K562 (cell line): ENCODE results near the gene CEBPB. TPM values are rescaled to one million over a fixed set of nuclear protein-coding genes. Genes with fewer than 3 reads are reported as not detected.

Source experiments
- ATAC-seq: fragments of 200-7000 bp; cut with Tn5 transposase; 3 replicates; pipeline ENCODE4 v1.9.1; 2020; ENCODE audit warnings: moderate library complexity
- BruUV-seq: library from RNA; stranded (reverse); fragments of 400-500 nt; replicated peaks from 2 replicates; lab custom pipeline; 2021; lab: Mats Ljungman, UMichigan
- CTCF ChIA-PET: fragments of 300-600 bp; formaldehyde crosslinking; extraction: SDS; loops from one replicate; lab custom pipeline; 2021; ENCODE audit warnings: low intra/inter-chr PET ratio; lab: Yijun Ruan, JAX
- POLR2A ChIA-PET: fragments of 300-600, 350-650 bp; sonication (Branson Sonifier 250); formaldehyde crosslinking; extraction: SDS; loops from one replicate; lab custom pipeline; 2021; ENCODE audit warnings: antibody characterized with exemption, inconsistent platforms; lab: Yijun Ruan, JAX
- DNase-seq, 4 experiments: peaks; one replicate each; pipeline versions ENCODE4 v3.0.0 to v3.0.0-alpha.2; 2011 to 2018; ENCODE audit warnings: low spot score in 3 of 4, mixed read lengths in 3 of 4; ENCODE audit errors: extremely low read depth in 1 of 4
- FAIRE-seq: peaks from 2 replicates; lab custom pipeline; 2011; peaks lifted over from hg19 to GRCh38; lab: Jason Lieb, UNC
- H2AFZ ChIP-seq: 2 replicates; pipeline ENCODE4 v1.6.0; 2011; ENCODE audit warnings: low read depth, low read length, control low read depth, inconsistent platforms
- H3K27ac ChIP-seq: fragments of 200-600 bp; 3 replicates; pipeline ENCODE4 v1.8.0; 2011; ENCODE audit warnings: low read depth, mild to moderate bottlenecking, control low read depth, inconsistent platforms, low read length, moderate library complexity, mixed read lengths; ENCODE audit errors: extremely low read depth
- H3K27me3 ChIP-seq, 2 experiments: fragments of 300-600 bp in 1 of 2; 2 replicates in 1 of 2; 3 replicates in 1 of 2; pipeline versions ENCODE4 v1.6.0 to v1.8.0; 2011; ENCODE audit warnings: inconsistent platforms in 2 of 2, low read length in 2 of 2, mild to moderate bottlenecking in 1 of 2, mixed read lengths in 1 of 2, moderate library complexity in 1 of 2; ENCODE audit not compliant: control insufficient read depth in 2 of 2, insufficient read depth in 2 of 2
- H3K36me3 ChIP-seq: fragments of 300-600 bp; 3 replicates; pipeline ENCODE4 v1.8.0; 2011; ENCODE audit warnings: mild to moderate bottlenecking, low read length, inconsistent platforms; ENCODE audit not compliant: control insufficient read depth, insufficient read depth
- H3K4me1 ChIP-seq, 2 experiments: fragments of 200-600 bp in 1 of 2; replicated peaks in 1 of 2; 2 replicates in 1 of 2; 3 replicates in 1 of 2; pipeline versions ENCODE4 v1.5.1 to v1.8.0; 2011; ENCODE audit warnings: inconsistent platforms in 2 of 2, low read length in 2 of 2, mild to moderate bottlenecking in 1 of 2, mixed read lengths in 1 of 2, moderate library complexity in 1 of 2; ENCODE audit not compliant: control insufficient read depth in 2 of 2, insufficient read depth in 2 of 2
- H3K4me2 ChIP-seq: 2 replicates; pipeline ENCODE4 v1.6.1; 2011; ENCODE audit warnings: low read length, control low read depth, inconsistent platforms, mixed read lengths; ENCODE audit not compliant: insufficient read depth
- H3K4me3 ChIP-seq: fragments of 200-600 bp; sonication (generic), shearing (Covaris generic); 2 replicates; pipeline ENCODE4 v1.5.1; 2016; ENCODE audit warnings: control low read depth, inconsistent platforms
- H3K79me2 ChIP-seq: fragments of 200-600 bp; 3 replicates; pipeline ENCODE4 v1.8.0; 2011; ENCODE audit warnings: low read length, inconsistent platforms; ENCODE audit not compliant: control insufficient read depth, insufficient read depth
- H3K9ac ChIP-seq, 2 experiments: 2 replicates each; pipeline versions ENCODE4 v1.6.0 to v1.6.1; 2011; ENCODE audit warnings: low read depth in 2 of 2, low read length in 2 of 2, control low read depth in 1 of 2, inconsistent platforms in 1 of 2, mild to moderate bottlenecking in 1 of 2, mixed read lengths in 1 of 2; ENCODE audit not compliant: insufficient read depth in 1 of 2
- H3K9me1 ChIP-seq: one replicate; pipeline ENCODE4 v1.6.0; 2011; ENCODE audit warnings: inconsistent platforms, mild to moderate bottlenecking, low read length, moderate library complexity; ENCODE audit not compliant: control insufficient read depth, insufficient read depth
- H3K9me3 ChIP-seq: replicated peaks from 2 replicates; pipeline ENCODE4 v1.5.1; 2011; ENCODE audit warnings: low read depth, low read length, inconsistent platforms; ENCODE audit not compliant: control insufficient read depth, insufficient read depth
- H4K20me1 ChIP-seq: replicated peaks from 2 replicates; pipeline ENCODE4 v1.6.1; 2011; ENCODE audit warnings: low read length, inconsistent platforms, mixed read lengths; ENCODE audit not compliant: control insufficient read depth, insufficient read depth
- CHD1 ChIP-seq: fragments of 200-600 bp; sonication (generic); IDR thresholded peaks from one replicate; pipeline ENCODE4 v1.6.1; 2012; ENCODE audit warnings: mild to moderate bottlenecking, moderate library complexity, low read length, inconsistent platforms
- E2F1 ChIP-seq: sonication (generic); formaldehyde crosslinking; IDR thresholded peaks from 2 replicates; pipeline ENCODE4 v1.8.1; 2023; ENCODE audit warnings: mild to moderate bottlenecking, missing genetic modification reagents, moderate library complexity
- FOS ChIP-seq: IDR thresholded peaks from 3 replicates; pipeline ENCODE4 v1.6.1; 2011; ENCODE audit not compliant: insufficient read length; ENCODE audit errors: extremely low read depth
- FOXK1 ChIP-seq: sonication (generic); formaldehyde crosslinking; IDR thresholded peaks from 2 replicates; pipeline ENCODE4 v1.8.0; 2022; ENCODE audit warnings: missing genetic modification reagents, mild to moderate bottlenecking, borderline replicate concordance
- HDAC3 ChIP-seq: fragments of 450-650 bp; IDR thresholded peaks from 2 replicates; pipeline ENCODE4 v1.6.1; 2018; ENCODE audit warnings: borderline replicate concordance, mild to moderate bottlenecking, moderate library complexity; ENCODE audit not compliant: partially characterized antibody
- HNRNPH1 ChIP-seq: fragments of 200-400 bp; formaldehyde crosslinking; optimal IDR thresholded peaks from 2 replicates; pipeline ENCODE3; 2017; ENCODE audit warnings: low read depth, mild to moderate bottlenecking, low read length, moderate library complexity
- KAT7 ChIP-seq: sonication (generic); formaldehyde crosslinking; IDR thresholded peaks from 2 replicates; pipeline ENCODE4 v1.8.0; 2022; ENCODE audit warnings: missing genetic modification reagents, mild to moderate bottlenecking, borderline replicate concordance
- KAT8 ChIP-seq: fragments of 450-650 bp; IDR thresholded peaks from 2 replicates; pipeline ENCODE4 v1.6.1; 2016; ENCODE audit warnings: low read depth, mild to moderate bottlenecking
- SAFB2 ChIP-seq: fragments of 200-400 bp; formaldehyde crosslinking; IDR thresholded peaks from 2 replicates; pipeline ENCODE4 v1.6.1; 2018; ENCODE audit warnings: borderline replicate concordance, low read length, low read depth, moderate library complexity; ENCODE audit not compliant: severe bottlenecking
- SIN3A ChIP-seq, 2 experiments: fragments of 150-350 bp in 1 of 2; IDR thresholded peaks; 2 replicates each; pipeline ENCODE4 v1.6.1; 2011 to 2016; ENCODE audit warnings: borderline replicate concordance in 2 of 2, low read depth in 2 of 2, low read length in 2 of 2, mild to moderate bottlenecking in 2 of 2, moderate library complexity in 2 of 2; ENCODE audit not compliant: control insufficient read depth in 1 of 2
- SREBF2 ChIP-seq: sonication (generic); formaldehyde crosslinking; IDR thresholded peaks from 2 replicates; pipeline ENCODE4 v1.4.0; 2020; ENCODE audit warnings: mild to moderate bottlenecking, missing genetic modification reagents
- SUPT5H ChIP-seq: fragments of 450-650 bp; IDR thresholded peaks from 2 replicates; pipeline ENCODE4 v1.6.1; 2016
- ZC3H4 ChIP-seq: sonication (generic); formaldehyde crosslinking; IDR thresholded peaks from 2 replicates; pipeline ENCODE4 v1.9.0; 2021; ENCODE audit warnings: missing genetic modification reagents, borderline replicate concordance
- ZC3H8 ChIP-seq: fragments of 450-650 bp; IDR thresholded peaks from 2 replicates; pipeline ENCODE4 v1.6.1; 2017
- ZNF551 ChIP-seq: fragments of 250-450 bp; sonication (Bioruptor Pico); IDR thresholded peaks from 2 replicates; pipeline ENCODE4 v1.5.0; 2021; ENCODE audit warnings: mild to moderate bottlenecking, moderate library complexity
- WGBS: fragments of 100-300 bp; shearing (Covaris generic); methylation state at CpG from one replicate; pipeline ENCODE4 v1.1.6; 2016; ENCODE audit warnings: low coverage, mixed read lengths; ENCODE audit not compliant: insufficient coverage; ENCODE audit errors: missing lambda C conversion rate; 5-methylcytosine and 5-hydroxymethylcytosine counted together
- in situ Hi-C: fragments of 300-500 bp; cut with MboI; formaldehyde crosslinking; loops from 4 replicates; pipeline ENCODE4 v1.15.0; 2018; ENCODE audit warnings: inconsistent platforms, mixed read lengths
- intact Hi-C: fragments of 100-400 bp; cut with micrococcal nuclease; formaldehyde crosslinking; loops from 2 replicates; pipeline ENCODE4 v1.14.2; 2022
- polyA plus RNA-seq, 8 experiments: library from polyadenylated mRNA; depleted of rRNA in 4 of 8; stranded (reverse) in 5 of 8; unstranded in 3 of 8; fragments of >200 nt; fragmentation: Nextera tagmentation in 2 of 8; fragmentation: Illumina TruSeq in 1 of 8; extraction: Ambion mirVana in 2 of 8; extraction: Trizol in 1 of 8; gene quantifications; 2 replicates each; pipeline versions ENCODE4 v1.2.1 to v1.2.3, GENCODE V29; 2011 to 2014; ENCODE audit warnings: inconsistent platforms in 1 of 8, missing spikeins in 1 of 8
- total RNA-seq, 7 experiments: library from RNA; depleted of rRNA in 6 of 7; stranded (reverse); fragments of >200 nt in 6 of 7; fragmentation: Illumina TruSeq in 2 of 7; extraction: Trizol in 2 of 7; gene quantifications; 2 replicates each; pipeline versions ENCODE4 v1.2.1 to v1.2.3, GENCODE V29; 2011 to 2021; ENCODE audit warnings: low replicate concordance in 1 of 7
- TF ChIP-seq, protein P1 (sequence below): fragments of 250-450 bp; sonication (Bioruptor Pico); IDR thresholded peaks from 2 replicates; pipeline ENCODE4 v1.8.0; 2022; ENCODE audit warnings: moderate library complexity, mild to moderate bottlenecking, inconsistent platforms
- TF ChIP-seq, protein P2 (sequence below): sonication (generic); formaldehyde crosslinking; IDR thresholded peaks from 2 replicates; pipeline ENCODE4 v1.8.0; 2022; ENCODE audit warnings: missing genetic modification reagents, mild to moderate bottlenecking, moderate library complexity, borderline replicate concordance

The CEBPB gene
- total and polyA plus RNA-seq, 9 of the 15 experiments (the other 6 are each of a cell fraction or from before 2014, with no cell fraction given) = 1.2 to 72.6 (median 7.8) TPM

GRCh38 chr20:50192364-50193198 is 2.0 kb downstream of the CEBPB start (continued):
- TF ChIP-seq, protein P1, sequence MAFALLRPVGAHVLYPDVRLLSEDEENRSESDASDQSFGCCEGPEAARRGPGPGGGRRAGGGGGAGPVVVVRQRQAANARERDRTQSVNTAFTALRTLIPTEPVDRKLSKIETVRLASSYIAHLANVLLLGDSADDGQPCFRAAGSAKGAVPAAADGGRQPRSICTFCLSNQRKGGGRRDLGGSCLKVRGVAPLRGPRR = no peak
- TF ChIP-seq ZC3H8 = no peak
- no peak for TF ChIP-seq FOS
- no peak for TF ChIP-seq SAFB2
- TF ChIP-seq KAT8 = no peak

- Histone ChIP-seq H4K20me1 (peaks cover 16% of the 10 kb centered on the region; the same call in 1 of the 2 replicates), H3K36me3 (peaks cover 18% of the 10 kb centered on the region), H3K27me3 (no peaks in the 10 kb centered on the region), H3K4me3 (peak overlapping the region; percentile 95), H3K79me2 (peaks cover 41% of the 10 kb centered on the region), H3K4me2 (peak overlapping the region; percentile 96), H3K4me1 (peaks cover 42 to 85% of the 10 kb centered on the region in 2 experiments), H2AFZ (no peak overlapping the region), H3K9me3 (no peaks in the 10 kb centered on the region), H3K9me1 (peaks cover 12% of the 10 kb centered on the region), H3K27ac (peak overlapping the region; percentile 99), H3K9ac (peak overlapping the region; percentile 95 to 96)
- in situ Hi-C loops = no loop called here
- no TSS peak for BruUV-seq
- 49% methylated on average over 10 of the region's 10 CpGs for WGBS
- ATAC-seq = peak; percentile 0; the same call in 2 of the 3 replicates
- FAIRE-seq = no peak
- peak in 3 of 4 experiments; percentile 39 to 60 (median 60) for DNase-seq
- intact Hi-C loops = loop anchor here (5.0 kb wide), 1 partner anchor 99 kb away; no protein-coding TSS in a partner anchor
- POLR2A ChIA-PET = interaction anchor here (0.6 to 2.4 kb wide), 12 partner anchors 9 to 289 kb away, joined by 3 to 17 read pairs (median 4); no protein-coding TSS in a partner anchor
- CTCF ChIA-PET = no interaction called here
- TF ChIP-seq HNRNPH1 (no peak), KAT7 (0 out of 2 replicates have a peak, but pooled peaks have one; percentile 14), SUPT5H (0 out of 2 replicates have a peak, but pooled peaks have one; percentile 4), SREBF2 (no peak), ZC3H4 (CRISPR knock-in tag) (peak; percentile 79; the same call in 1 of the 2 replicates), E2F1 (peak; percentile 52; the same call in 1 of the 2 replicates), ZNF551 (no peak), SIN3A (IDR thresholded peaks at IDR 0.05; ENCODE audit: borderline replicate concordance in 2 of 2, control insufficient read depth in 1 of 2, low read depth in 2 of 2, low read length in 2 of 2) (no peak), HDAC3 (no peak), FOXK1 (CRISPR knock-in tag) (peak; percentile 88; the same call in 1 of the 2 replicates), CHD1 (no peak)
- TF ChIP-seq, protein P2, sequence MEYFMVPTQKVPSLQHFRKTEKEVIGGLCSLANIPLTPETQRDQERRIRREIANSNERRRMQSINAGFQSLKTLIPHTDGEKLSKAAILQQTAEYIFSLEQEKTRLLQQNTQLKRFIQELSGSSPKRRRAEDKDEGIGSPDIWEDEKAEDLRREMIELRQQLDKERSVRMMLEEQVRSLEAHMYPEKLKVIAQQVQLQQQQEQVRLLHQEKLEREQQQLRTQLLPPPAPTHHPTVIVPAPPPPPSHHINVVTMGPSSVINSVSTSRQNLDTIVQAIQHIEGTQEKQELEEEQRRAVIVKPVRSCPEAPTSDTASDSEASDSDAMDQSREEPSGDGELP (CRISPR knock-in tag) = peak; percentile 34; the same call in 1 of the 2 replicates
Measured at GRCh38 chr20:50193199-50193835, 2.7 kb downstream of the CEBPB start.
